GM12878 (cell line): Measurements from ENCODE around the gene NELL1. TPM values are rescaled to one million over a fixed set of nuclear protein-coding genes. Genes with fewer than 3 reads are reported as not detected.

ENCODE experiments used
- ATAC-seq: fragments of 200-7000 bp; cut with Tn5 transposase; 3 replicates; pipeline ENCODE4 v1.9.1; 2020; ENCODE audit warnings: mild to moderate bottlenecking, moderate library complexity
- BruUV-seq: library from RNA; stranded (reverse); fragments of 400-500 nt; replicated peaks from 2 replicates; lab custom pipeline; 2021; lab: Mats Ljungman, UMichigan
- CTCF ChIA-PET: fragments of 300-600 bp; sonication (Branson Sonifier 250); formaldehyde crosslinking; extraction: SDS; loops from one replicate; lab custom pipeline; 2021; ENCODE audit warnings: inconsistent platforms; lab: Yijun Ruan, JAX
- POLR2A ChIA-PET: fragments of 350-600 bp; formaldehyde crosslinking; extraction: SDS; loops from one replicate; lab custom pipeline; 2021; ENCODE audit warnings: inconsistent platforms; lab: Charles Lee
- RAD21 ChIA-PET: fragments of 300-600 bp; sonication (Branson Sonifier 250); formaldehyde crosslinking; loops from one replicate; lab custom pipeline; 2023; ENCODE audit warnings: antibody characterized with exemption; ENCODE audit not compliant: unreplicated experiment; lab: Charles Lee
- SMC1A ChIA-PET: fragments of 300-600 bp; sonication (Branson Sonifier 250); formaldehyde crosslinking; loops from one replicate; lab custom pipeline; 2023; ENCODE audit not compliant: unreplicated experiment, uncharacterized antibody; lab: Charles Lee
- DNase-seq: peaks from one replicate; pipeline ENCODE4 v3.0.0-alpha.2; 2011; ENCODE audit warnings: low read depth, low spot score
- FAIRE-seq: peaks from 3 replicates; lab custom pipeline; 2011; peaks lifted over from hg19 to GRCh38; lab: Jason Lieb, UNC
- H2AFZ ChIP-seq: 2 replicates; pipeline ENCODE4 v1.6.0; 2011; ENCODE audit warnings: low read depth, low read length, control low read depth; ENCODE audit not compliant: control insufficient read depth
- H3K27ac ChIP-seq: 2 replicates; pipeline ENCODE4 v1.5.1; 2011; ENCODE audit warnings: control low read depth; ENCODE audit not compliant: control insufficient read depth, insufficient read depth
- H3K27me3 ChIP-seq, 2 experiments: replicated peaks in 1 of 2; 2 replicates each; pipeline versions ENCODE4 v1.6.0 to v1.6.1; 2011; ENCODE audit warnings: low read length in 1 of 2; ENCODE audit not compliant: control insufficient read depth in 2 of 2, insufficient read depth in 2 of 2
- H3K36me3 ChIP-seq, 2 experiments: 2 replicates each; pipeline ENCODE4 v1.5.1; 2011; ENCODE audit warnings: low read length in 1 of 2; ENCODE audit not compliant: control insufficient read depth in 2 of 2, insufficient read depth in 2 of 2
- H3K4me1 ChIP-seq: 2 replicates; pipeline ENCODE4 v1.6.1; 2011; ENCODE audit warnings: mild to moderate bottlenecking, low read length, moderate library complexity, mixed read lengths; ENCODE audit not compliant: control insufficient read depth, insufficient read depth
- H3K4me2 ChIP-seq: 2 replicates; pipeline ENCODE4 v1.6.0; 2011; ENCODE audit warnings: control low read depth; ENCODE audit not compliant: control insufficient read depth, insufficient read depth
- H3K4me3 ChIP-seq: fragments of 200-600 bp; sonication (generic); 2 replicates; pipeline ENCODE4 v1.5.1; 2016
- H3K79me2 ChIP-seq: 2 replicates; pipeline ENCODE4 v1.6.0; 2011; ENCODE audit warnings: low read length; ENCODE audit not compliant: control insufficient read depth, insufficient read depth
- H3K9ac ChIP-seq: 2 replicates; pipeline ENCODE4 v1.8.0; 2011; ENCODE audit warnings: low read length, control low read depth, mixed read lengths; ENCODE audit not compliant: control insufficient read depth, insufficient read depth
- H3K9me3 ChIP-seq: replicated peaks from 3 replicates; pipeline ENCODE4 v1.5.1; 2011; ENCODE audit warnings: mild to moderate bottlenecking, low read length; ENCODE audit not compliant: control insufficient read depth, insufficient read depth
- H4K20me1 ChIP-seq: 2 replicates; pipeline ENCODE4 v1.6.0; 2011; ENCODE audit not compliant: control insufficient read depth, insufficient read depth
- ASH2L ChIP-seq: fragments of 300-600, 200-600 bp; sonication (generic); IDR thresholded peaks from 2 replicates; pipeline ENCODE4 v1.6.1; 2017; ENCODE audit warnings: low read depth, mild to moderate bottlenecking, borderline replicate concordance
- BRCA1 ChIP-seq: IDR thresholded peaks from 2 replicates; pipeline ENCODE4 v1.6.1; 2011; ENCODE audit warnings: low read depth, low read length, improper control_type of control experiment
- CREB1 ChIP-seq: IDR thresholded peaks from 2 replicates; pipeline ENCODE4 v1.6.1; 2012; ENCODE audit warnings: low read depth, mild to moderate bottlenecking, inconsistent platforms
- CREM ChIP-seq: IDR thresholded peaks from 2 replicates; pipeline ENCODE4 v1.6.1; 2014; ENCODE audit warnings: antibody characterized with exemption, low read depth
- DPF2 ChIP-seq: fragments of 450-650 bp; IDR thresholded peaks from 2 replicates; pipeline ENCODE4 v1.6.1; 2017; ENCODE audit warnings: mild to moderate bottlenecking
- EED ChIP-seq: sonication (generic); IDR thresholded peaks from 2 replicates; pipeline ENCODE4 v1.6.1; 2016; ENCODE audit warnings: antibody characterized with exemption, low read depth
- EZH2 ChIP-seq: IDR thresholded peaks from 2 replicates; pipeline ENCODE4 v1.6.1; 2012; ENCODE audit warnings: low read depth, mild to moderate bottlenecking, control low read depth, inconsistent platforms, low read length, borderline replicate concordance; ENCODE audit not compliant: control insufficient read depth
- HDAC2 ChIP-seq: fragments of 200-600 bp; sonication (generic); IDR thresholded peaks from 2 replicates; pipeline ENCODE4 v1.6.1; 2017
- NFIC ChIP-seq: IDR thresholded peaks from 2 replicates; pipeline ENCODE4 v1.6.1; 2012; ENCODE audit warnings: low read depth, mild to moderate bottlenecking, inconsistent platforms, low read length, moderate library complexity
- POU2F2 ChIP-seq: IDR thresholded peaks from 3 replicates; pipeline ENCODE4 v1.6.1; 2011; ENCODE audit warnings: low read depth, mild to moderate bottlenecking, low read length, borderline replicate concordance
- RAD21 ChIP-seq: IDR thresholded peaks from 2 replicates; pipeline ENCODE4 v1.6.1; 2011; ENCODE audit warnings: mild to moderate bottlenecking, low read depth, low read length, moderate library complexity; ENCODE audit not compliant: insufficient read depth
- SPI1 ChIP-seq: IDR thresholded peaks from 2 replicates; pipeline ENCODE4 v1.6.1; 2011; ENCODE audit warnings: low read depth, mild to moderate bottlenecking, low read length, moderate library complexity, borderline replicate concordance; ENCODE audit not compliant: insufficient read depth
- SRF ChIP-seq, 2 experiments: IDR thresholded peaks; 2 replicates each; pipeline ENCODE4 v1.6.1; 2011; ENCODE audit warnings: low read depth in 2 of 2, low read length in 2 of 2, mild to moderate bottlenecking in 1 of 2, moderate library complexity in 1 of 2
- TCF12 ChIP-seq: IDR thresholded peaks from 2 replicates; pipeline ENCODE4 v1.6.1; 2011; ENCODE audit warnings: low read depth, mild to moderate bottlenecking, low read length
- ZZZ3 ChIP-seq: IDR thresholded peaks from 2 replicates; pipeline ENCODE4 v1.6.1; 2011; ENCODE audit warnings: low read depth; ENCODE audit not compliant: control insufficient read depth, insufficient read length
- WGBS: methylation state at CpG from one replicate; pipeline ENCODE4 v1.1.6; 2016; ENCODE audit warnings: low lambda C conversion rate; ENCODE audit not compliant: insufficient replicate concordance, insufficient coverage; ENCODE audit errors: missing lambda C conversion rate; 5-methylcytosine and 5-hydroxymethylcytosine counted together
- in situ Hi-C: fragments of 300-500 bp; cut with MboI; formaldehyde crosslinking; loops from 9 replicates; pipeline ENCODE4 v1.14.3; 2018; ENCODE audit warnings: mixed read lengths
- intact Hi-C: fragments of 100-400 bp; cut with micrococcal nuclease; formaldehyde crosslinking; loops from one replicate; pipeline ENCODE4 v1.14.2; 2022; ENCODE audit not compliant: unreplicated experiment
- polyA plus RNA-seq, 11 experiments: library from polyadenylated mRNA; depleted of rRNA in 4 of 11; unstranded in 6 of 11; stranded (reverse) in 5 of 11; fragments of >200 nt; fragmentation: Nextera tagmentation in 4 of 11; fragmentation: Illumina TruSeq in 1 of 11; extraction: Ambion mirVana in 4 of 11; extraction: Trizol in 1 of 11; gene quantifications; 1 replicate in 1 of 11; 2 replicates in 10 of 11; pipeline versions ENCODE4 v1.2.1 to v1.2.3, GENCODE V29; 2011 to 2016; ENCODE audit warnings: inconsistent platforms in 2 of 11, missing spikeins in 2 of 11, low read depth in 1 of 11
- total RNA-seq, 4 experiments: library from RNA; depleted of rRNA in 3 of 4; stranded (reverse); fragments of >200 nt in 3 of 4; fragmentation: Illumina TruSeq in 1 of 4; extraction: Trizol in 1 of 4; gene quantifications; 2 replicates each; pipeline versions ENCODE4 v1.2.1 to v1.2.3, GENCODE V29; 2013 to 2021
- TF ChIP-seq, protein P1 (sequence below): fragments of 450-650 bp; IDR thresholded peaks from 2 replicates; pipeline ENCODE4 v1.6.1; 2018; ENCODE audit warnings: mild to moderate bottlenecking, low read depth, moderate library complexity; ENCODE audit not compliant: partially characterized antibody
- TF ChIP-seq, protein P2 (sequence below): fragments of 450-650 bp; IDR thresholded peaks from 2 replicates; pipeline ENCODE4 v1.6.1; 2017; ENCODE audit warnings: mild to moderate bottlenecking, low read depth, inconsistent platforms; ENCODE audit not compliant: poor library complexity, severe bottlenecking

NELL1 gene
- total and polyA plus RNA-seq, 10 of the 15 experiments (the other 5 are each of a cell fraction or from before 2014, with no cell fraction given) = 0.02 to 0.12 TPM; not detected in 8

DNA sequence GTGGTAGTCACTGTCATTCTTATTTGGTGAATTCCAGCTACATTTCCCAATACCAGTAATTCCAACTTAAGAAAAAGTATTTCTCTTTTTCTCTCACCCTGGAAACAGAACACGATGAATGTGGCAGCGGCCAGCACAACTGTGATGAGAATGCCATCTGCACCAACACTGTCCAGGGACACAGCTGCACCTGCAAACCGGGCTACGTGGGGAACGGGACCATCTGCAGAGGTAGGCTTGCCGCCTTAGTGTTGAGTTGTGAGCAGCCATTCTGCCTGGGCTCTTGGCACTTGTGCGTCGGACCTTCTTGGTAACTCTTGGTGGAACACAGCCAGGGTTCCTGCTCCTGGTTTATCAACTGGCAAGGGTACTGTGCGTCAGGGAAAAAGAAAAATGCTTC is 559.8 kb downstream of the NELL1 start:
- Histone ChIP-seq H3K4me2 (no peak overlapping the region), H3K36me3 (no peaks in the 10 kb centered on the region), H2AFZ (no peak overlapping the region), H3K9me3 (no peaks in the 10 kb centered on the region), H3K4me3 (no peak overlapping the region), H3K27ac (no peak overlapping the region), H3K4me1 (no peaks in the 10 kb centered on the region), H3K9ac (no peak overlapping the region), H3K79me2 (no peaks in the 10 kb centered on the region), H4K20me1 (no peaks in the 10 kb centered on the region), H3K27me3 (no peaks in the 10 kb centered on the region)
- BruUV-seq = no TSS peak
- DNase-seq (no peak), ATAC-seq (no peak), FAIRE-seq (no peak)
- CTCF ChIA-PET = no interaction called here
- RAD21 ChIA-PET = no interaction called here
- SMC1A ChIA-PET = no interaction called here
- TF ChIP-seq CREB1 (no peak), RAD21 (no peak), NFIC (no peak), TCF12 (no peak), ZZZ3 (no peak), DPF2 (no peak), ASH2L (no peak), CREM (no peak), POU2F2 (no peak), EZH2 (no peak), EED (no peak), BRCA1 (no peak), SPI1 (no peak), HDAC2 (no peak), SRF (IDR thresholded peaks at IDR 0.05; ENCODE audit: low read depth in 2 of 2, low read length in 2 of 2) (no peak)
- TF ChIP-seq, protein P1, sequence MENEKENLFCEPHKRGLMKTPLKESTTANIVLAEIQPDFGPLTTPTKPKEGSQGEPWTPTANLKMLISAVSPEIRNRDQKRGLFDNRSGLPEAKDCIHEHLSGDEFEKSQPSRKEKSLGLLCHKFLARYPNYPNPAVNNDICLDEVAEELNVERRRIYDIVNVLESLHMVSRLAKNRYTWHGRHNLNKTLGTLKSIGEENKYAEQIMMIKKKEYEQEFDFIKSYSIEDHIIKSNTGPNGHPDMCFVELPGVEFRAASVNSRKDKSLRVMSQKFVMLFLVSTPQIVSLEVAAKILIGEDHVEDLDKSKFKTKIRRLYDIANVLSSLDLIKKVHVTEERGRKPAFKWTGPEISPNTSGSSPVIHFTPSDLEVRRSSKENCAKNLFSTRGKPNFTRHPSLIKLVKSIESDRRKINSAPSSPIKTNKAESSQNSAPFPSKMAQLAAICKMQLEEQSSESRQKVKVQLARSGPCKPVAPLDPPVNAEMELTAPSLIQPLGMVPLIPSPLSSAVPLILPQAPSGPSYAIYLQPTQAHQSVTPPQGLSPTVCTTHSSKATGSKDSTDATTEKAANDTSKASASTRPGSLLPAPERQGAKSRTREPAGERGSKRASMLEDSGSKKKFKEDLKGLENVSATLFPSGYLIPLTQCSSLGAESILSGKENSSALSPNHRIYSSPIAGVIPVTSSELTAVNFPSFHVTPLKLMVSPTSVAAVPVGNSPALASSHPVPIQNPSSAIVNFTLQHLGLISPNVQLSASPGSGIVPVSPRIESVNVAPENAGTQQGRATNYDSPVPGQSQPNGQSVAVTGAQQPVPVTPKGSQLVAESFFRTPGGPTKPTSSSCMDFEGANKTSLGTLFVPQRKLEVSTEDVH = no peak
- TF ChIP-seq, protein P2, sequence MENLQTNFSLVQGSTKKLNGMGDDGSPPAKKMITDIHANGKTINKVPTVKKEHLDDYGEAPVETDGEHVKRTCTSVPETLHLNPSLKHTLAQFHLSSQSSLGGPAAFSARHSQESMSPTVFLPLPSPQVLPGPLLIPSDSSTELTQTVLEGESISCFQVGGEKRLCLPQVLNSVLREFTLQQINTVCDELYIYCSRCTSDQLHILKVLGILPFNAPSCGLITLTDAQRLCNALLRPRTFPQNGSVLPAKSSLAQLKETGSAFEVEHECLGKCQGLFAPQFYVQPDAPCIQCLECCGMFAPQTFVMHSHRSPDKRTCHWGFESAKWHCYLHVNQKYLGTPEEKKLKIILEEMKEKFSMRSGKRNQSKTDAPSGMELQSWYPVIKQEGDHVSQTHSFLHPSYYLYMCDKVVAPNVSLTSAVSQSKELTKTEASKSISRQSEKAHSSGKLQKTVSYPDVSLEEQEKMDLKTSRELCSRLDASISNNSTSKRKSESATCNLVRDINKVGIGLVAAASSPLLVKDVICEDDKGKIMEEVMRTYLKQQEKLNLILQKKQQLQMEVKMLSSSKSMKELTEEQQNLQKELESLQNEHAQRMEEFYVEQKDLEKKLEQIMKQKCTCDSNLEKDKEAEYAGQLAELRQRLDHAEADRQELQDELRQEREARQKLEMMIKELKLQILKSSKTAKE = no peak
- intact Hi-C loops (no loop called here), in situ Hi-C loops (no loop called here)
- POLR2A ChIA-PET = no interaction called here
- WGBS = 42% methylated on average over 9 of the region's 9 CpGs
